VCaP (cell line): ENCODE results near the gene CBARP.
A peak's percentile ranks its signal among the peaks of the same experiment; 100 is the strongest.

ENCODE experiments used
- H3K27ac ChIP-seq: fragments of 450-650 bp; 2 replicates; pipeline ENCODE4 v1.5.1; 2017
- CTCF ChIP-seq: fragments of 450-650 bp; conservative IDR thresholded peaks from 2 replicates; pipeline ENCODE4 v1.5.1; 2017; ENCODE audit warnings: mild to moderate bottlenecking, moderate library complexity

Gene CBARP

DNA sequence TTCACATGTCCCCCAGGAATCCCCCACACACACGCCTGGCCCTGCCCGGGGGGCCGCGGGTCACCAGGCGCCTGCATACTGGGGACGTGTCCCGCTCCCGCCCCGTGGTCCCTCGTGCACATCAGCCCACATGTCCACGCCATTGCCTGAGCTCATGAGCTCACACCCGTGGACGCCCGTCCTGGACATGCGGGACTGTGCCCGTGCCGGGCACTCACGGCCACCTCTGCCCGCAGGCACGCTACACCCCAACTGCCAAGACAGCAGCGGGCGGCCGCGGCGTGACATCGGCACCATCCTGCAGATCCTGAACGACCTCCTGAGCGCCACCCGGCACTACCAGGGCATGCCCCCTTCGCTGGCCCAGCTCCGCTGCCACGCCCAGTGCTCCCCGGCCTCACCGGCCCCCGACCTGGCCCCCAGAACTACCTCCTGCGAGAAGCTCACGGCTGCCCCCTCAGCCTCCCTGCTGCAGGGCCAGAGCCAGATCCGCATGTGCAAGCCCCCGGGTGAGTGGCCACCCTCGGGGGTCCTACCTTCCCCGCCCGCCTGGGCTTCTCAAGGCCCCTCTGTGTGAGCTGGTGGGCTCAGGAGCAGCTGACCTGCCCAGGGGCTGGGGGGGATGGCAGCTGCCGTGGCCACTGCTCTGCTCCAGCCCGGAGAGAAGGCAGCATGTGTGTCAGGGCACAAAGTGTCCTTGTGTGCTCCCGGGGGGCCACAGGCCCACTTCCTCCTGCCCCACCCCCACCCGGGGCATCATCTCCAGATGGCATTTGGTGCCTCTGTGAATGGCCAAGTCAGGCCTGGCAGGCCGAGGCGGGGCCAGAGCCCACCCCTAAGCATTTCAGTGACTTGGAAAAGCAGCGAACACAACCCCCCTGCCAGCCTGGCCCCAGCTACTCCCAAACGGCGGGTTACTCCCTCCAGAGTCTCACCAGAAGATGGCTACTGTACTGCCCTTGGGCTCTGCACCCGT, 17.7 kb upstream of the CBARP start:
- H3K27ac ChIP-seq, result no peak overlapping the region
- TF ChIP-seq CTCF, result no peak

- peak overlapping the region; percentile 91; the same call in 1 of the 2 replicates for H3K27ac ChIP-seq
- no peak for TF ChIP-seq CTCF
These were observed 16.9 kb upstream of the CBARP start for GRCh38 chr19:1254530-1255185.

GRCh38 chr19:1254081-1254527, 16.3 kb upstream of the CBARP start:
- TF ChIP-seq CTCF, result no peak
- peak overlapping the region; percentile 91 for H3K27ac ChIP-seq

DNA sequence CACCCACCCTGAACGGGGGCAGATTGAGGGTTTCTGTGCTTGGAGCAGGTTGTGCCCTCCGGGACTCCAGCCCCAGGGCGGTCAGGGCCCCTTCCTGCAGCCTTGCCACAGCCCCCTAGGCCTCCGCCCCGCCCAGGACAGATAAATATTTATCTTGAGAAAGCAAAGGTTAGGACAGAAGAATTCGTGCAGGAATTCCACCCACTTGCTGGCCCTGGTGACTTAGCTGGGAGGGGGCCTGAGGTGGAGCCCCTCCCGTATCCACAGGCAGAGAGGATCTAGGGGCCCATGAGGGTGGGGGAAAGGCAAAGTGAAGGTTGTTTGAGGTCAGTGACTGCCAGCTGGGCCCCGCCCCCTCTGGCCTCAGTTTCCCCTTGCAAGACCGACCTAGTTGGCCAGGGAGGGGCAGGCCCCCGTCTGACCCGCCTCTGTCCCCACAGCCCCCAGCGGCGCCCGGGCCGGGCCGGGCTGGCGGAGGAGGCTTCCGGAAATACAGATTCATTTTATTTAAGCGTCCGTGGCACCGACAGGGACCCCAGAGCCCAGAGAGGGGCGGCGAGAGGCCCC, 15.8 kb upstream of the CBARP start:
- peak overlapping the region; percentile 91 for H3K27ac ChIP-seq
- no peak for TF ChIP-seq CTCF

DNA sequence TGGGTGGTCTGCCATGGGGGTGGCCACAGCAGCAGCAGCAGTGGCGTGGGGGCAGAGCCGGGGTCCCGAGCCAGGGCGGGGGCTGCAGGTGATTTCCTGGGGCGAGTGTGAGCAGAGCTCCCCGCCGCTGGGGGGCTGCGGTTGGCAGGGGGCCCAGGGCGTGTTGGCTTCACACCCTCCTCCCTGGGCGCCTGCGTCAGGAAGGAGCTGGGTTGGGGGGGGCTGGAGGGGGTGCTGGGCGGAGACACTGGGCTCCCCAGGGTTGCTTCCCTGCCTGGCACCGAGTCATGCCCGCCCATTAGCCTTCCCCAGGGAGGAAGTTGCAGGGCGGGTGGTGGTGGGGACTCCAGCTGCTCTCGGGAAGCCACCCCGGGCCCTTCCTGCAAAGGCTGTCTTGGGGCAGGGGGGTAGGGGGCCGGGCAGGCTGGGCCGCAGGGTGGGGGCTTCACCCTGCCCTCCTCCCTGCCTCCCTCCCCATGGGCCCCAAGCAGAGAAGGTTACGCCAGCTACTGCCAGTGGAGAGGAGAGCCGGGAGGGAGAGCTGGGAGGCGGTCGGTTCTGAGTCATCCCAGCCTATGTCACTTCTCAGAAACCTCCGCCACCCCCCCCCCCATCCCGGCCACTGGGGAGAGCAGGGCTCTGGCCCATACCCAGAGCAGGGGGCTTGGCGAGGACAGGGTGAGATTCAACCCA, 15.2 kb upstream of the CBARP start:
- H3K27ac ChIP-seq, result peak overlapping the region; percentile 91

DNA sequence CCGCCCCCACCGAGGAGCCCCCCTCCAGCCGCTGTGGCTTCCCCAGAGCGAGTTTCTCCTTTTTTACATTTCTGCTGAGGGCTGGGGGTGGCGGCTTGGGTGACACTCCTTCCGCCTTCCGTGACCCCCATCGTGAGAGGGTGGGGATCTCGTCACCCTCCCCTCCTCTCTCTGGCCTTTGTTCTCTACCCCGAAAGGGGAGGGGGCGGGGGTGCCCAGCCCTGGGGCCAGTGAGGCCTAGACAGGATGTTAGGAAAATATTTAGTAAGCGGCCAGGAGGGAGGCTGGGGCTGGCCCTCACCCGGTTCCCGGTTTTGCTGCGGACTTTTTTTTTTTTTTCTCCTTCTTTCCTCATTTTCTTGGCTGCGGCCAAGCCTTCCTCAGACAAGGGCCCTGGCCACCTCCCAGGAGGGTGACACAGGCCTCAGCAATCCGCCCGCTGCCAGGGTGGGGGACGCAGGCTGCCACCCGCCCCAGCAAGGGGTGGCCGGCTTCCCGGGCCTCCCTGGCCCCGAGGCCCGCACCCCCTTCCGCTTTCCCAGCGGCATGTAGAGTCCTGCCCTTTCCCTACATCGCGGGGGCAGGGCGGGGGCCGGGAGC, 14.5 kb upstream of the CBARP start:
- no peak for TF ChIP-seq CTCF
- peak overlapping the region; percentile 91 for H3K27ac ChIP-seq

More for the DNA sequence above, 15.2 kb upstream of the CBARP start:
- no peak for TF ChIP-seq CTCF
